ENCODE data around the gene SMYD1.

The SMYD1 gene

DNA sequence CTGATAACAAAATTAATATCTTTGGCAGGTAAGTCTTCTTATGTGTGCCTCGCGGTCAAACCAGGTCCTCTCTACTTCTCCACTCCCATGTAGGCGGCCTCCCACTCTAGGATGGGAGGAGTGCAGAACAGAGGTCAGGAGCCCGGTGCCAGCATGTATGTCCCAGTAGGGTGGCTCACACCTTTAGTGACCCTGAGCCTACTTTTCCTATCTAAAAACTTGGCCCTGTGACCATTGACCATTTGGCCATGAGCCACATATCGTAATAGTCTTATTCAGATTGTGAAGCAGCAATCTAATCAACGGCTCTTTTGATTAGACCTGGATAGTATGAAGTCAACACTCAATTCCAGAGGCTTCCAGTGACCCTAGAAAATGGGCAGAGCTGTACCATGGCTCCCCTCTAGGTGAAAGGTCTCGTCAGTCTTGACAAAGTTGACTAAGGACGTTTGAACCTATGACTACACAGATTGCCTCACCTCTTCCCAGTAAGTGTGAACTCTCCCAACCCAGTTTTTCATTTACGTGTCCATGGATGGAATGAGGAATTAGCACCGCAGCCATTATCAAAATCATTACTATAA, 77.4 kb downstream of the SMYD1 start:
- TF ChIP-seq BACH2 (CRISPR knock-in tag; IDR thresholded peaks at IDR 0.05; ENCODE audit: borderline replicate concordance) (no peak), OSR1 (CRISPR knock-in tag; IDR thresholded peaks at IDR 0.05) (no peak), ZNF70 (CRISPR knock-in tag; IDR thresholded peaks at IDR 0.05) (no peak), RARB (CRISPR knock-in tag; IDR thresholded peaks at IDR 0.05) (no peak), TCF4 (CRISPR knock-in tag; IDR thresholded peaks at IDR 0.05; ENCODE audit: borderline replicate concordance) (no peak), ZFP30 (CRISPR knock-in tag; IDR thresholded peaks at IDR 0.05) (no peak), ARNTL (CRISPR knock-in tag; IDR thresholded peaks at IDR 0.05; ENCODE audit: borderline replicate concordance, low read depth) (no peak), ZNF565 (CRISPR knock-in tag; conservative IDR thresholded peaks at IDR 0.05; ENCODE audit: low read depth) (no peak), GLIS3 (CRISPR knock-in tag; IDR thresholded peaks at IDR 0.05) (no peak), ISL1 (CRISPR knock-in tag; IDR thresholded peaks at IDR 0.05) (no peak), CREB5 (CRISPR knock-in tag; IDR thresholded peaks at IDR 0.05; ENCODE audit: low read depth) (no peak)
- TF ChIP-seq, protein P1, sequence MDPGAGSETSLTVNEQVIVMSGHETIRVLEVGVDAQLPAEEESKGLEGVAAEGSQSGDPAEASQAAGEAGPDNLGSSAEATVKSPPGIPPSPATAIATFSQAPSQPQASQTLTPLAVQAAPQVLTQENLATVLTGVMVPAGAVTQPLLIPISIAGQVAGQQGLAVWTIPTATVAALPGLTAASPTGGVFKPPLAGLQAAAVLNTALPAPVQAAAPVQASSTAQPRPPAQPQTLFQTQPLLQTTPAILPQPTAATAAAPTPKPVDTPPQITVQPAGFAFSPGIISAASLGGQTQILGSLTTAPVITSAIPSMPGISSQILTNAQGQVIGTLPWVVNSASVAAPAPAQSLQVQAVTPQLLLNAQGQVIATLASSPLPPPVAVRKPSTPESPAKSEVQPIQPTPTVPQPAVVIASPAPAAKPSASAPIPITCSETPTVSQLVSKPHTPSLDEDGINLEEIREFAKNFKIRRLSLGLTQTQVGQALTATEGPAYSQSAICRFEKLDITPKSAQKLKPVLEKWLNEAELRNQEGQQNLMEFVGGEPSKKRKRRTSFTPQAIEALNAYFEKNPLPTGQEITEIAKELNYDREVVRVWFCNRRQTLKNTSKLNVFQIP (CRISPR knock-in tag; IDR thresholded peaks at IDR 0.05; ENCODE audit: borderline replicate concordance, low read depth): no peak
- no peak for ATAC-seq

- no peak for TF ChIP-seq CREB5 (CRISPR knock-in tag; IDR thresholded peaks at IDR 0.05; ENCODE audit: low read depth)
Observed at GRCh38 chr2:88146590-88146989, 79.0 kb downstream of the SMYD1 start.

DNA sequence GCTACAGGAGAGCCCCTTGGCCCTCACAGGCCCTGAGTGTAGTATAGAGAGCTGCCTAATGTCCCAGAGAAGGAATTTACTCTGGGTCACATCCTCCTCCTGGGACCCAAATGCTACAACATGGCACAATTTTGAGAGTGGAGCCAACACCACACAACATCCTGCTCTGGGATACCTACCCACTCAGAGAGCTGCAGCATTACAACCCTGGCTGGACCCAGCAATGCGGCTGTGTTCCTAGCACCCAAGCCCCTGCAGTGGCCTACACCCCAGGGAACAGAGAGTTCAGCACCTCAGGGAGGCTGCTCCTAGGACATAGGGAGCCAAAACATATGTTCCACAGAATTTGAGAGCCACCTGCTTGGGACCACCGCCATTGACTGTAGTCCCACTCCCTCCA, 79.5 kb downstream of the SMYD1 start:
- ATAC-seq: no peak
- TF ChIP-seq ESRRG (CRISPR knock-in tag; IDR thresholded peaks at IDR 0.05): no peak
- no peak for TF ChIP-seq ZFP3 (CRISPR knock-in tag; IDR thresholded peaks at IDR 0.05)
- TF ChIP-seq, protein P2, sequence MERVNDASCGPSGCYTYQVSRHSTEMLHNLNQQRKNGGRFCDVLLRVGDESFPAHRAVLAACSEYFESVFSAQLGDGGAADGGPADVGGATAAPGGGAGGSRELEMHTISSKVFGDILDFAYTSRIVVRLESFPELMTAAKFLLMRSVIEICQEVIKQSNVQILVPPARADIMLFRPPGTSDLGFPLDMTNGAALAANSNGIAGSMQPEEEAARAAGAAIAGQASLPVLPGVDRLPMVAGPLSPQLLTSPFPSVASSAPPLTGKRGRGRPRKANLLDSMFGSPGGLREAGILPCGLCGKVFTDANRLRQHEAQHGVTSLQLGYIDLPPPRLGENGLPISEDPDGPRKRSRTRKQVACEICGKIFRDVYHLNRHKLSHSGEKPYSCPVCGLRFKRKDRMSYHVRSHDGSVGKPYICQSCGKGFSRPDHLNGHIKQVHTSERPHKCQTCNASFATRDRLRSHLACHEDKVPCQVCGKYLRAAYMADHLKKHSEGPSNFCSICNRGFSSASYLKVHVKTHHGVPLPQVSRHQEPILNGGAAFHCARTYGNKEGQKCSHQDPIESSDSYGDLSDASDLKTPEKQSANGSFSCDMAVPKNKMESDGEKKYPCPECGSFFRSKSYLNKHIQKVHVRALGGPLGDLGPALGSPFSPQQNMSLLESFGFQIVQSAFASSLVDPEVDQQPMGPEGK (CRISPR knock-in tag; IDR thresholded peaks at IDR 0.05; ENCODE audit: borderline replicate concordance): no peak
- no peak for TF ChIP-seq SNAI2 (CRISPR knock-in tag; IDR thresholded peaks at IDR 0.05)
- TF ChIP-seq TOX (CRISPR knock-in tag; IDR thresholded peaks at IDR 0.05; ENCODE audit: borderline replicate concordance): no peak
- no peak for TF ChIP-seq RARB (CRISPR knock-in tag; IDR thresholded peaks at IDR 0.05)
- TF ChIP-seq, protein P3, sequence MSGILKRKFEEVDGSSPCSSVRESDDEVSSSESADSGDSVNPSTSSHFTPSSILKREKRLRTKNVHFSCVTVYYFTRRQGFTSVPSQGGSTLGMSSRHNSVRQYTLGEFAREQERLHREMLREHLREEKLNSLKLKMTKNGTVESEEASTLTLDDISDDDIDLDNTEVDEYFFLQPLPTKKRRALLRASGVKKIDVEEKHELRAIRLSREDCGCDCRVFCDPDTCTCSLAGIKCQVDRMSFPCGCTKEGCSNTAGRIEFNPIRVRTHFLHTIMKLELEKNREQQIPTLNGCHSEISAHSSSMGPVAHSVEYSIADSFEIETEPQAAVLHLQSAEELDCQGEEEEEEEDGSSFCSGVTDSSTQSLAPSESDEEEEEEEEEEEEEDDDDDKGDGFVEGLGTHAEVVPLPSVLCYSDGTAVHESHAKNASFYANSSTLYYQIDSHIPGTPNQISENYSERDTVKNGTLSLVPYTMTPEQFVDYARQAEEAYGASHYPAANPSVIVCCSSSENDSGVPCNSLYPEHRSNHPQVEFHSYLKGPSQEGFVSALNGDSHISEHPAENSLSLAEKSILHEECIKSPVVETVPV (CRISPR knock-in tag; IDR thresholded peaks at IDR 0.05): no peak
- TF ChIP-seq GLIS3 (CRISPR knock-in tag; IDR thresholded peaks at IDR 0.05): no peak
- no peak for TF ChIP-seq TSHZ2 (CRISPR knock-in tag; IDR thresholded peaks at IDR 0.05)
- TF ChIP-seq ISL1 (CRISPR knock-in tag; IDR thresholded peaks at IDR 0.05): no peak
- TF ChIP-seq BACH2 (CRISPR knock-in tag; IDR thresholded peaks at IDR 0.05; ENCODE audit: borderline replicate concordance): no peak
- TF ChIP-seq CREB5 (CRISPR knock-in tag; IDR thresholded peaks at IDR 0.05; ENCODE audit: low read depth): no peak
- TF ChIP-seq ZNF565 (CRISPR knock-in tag; conservative IDR thresholded peaks at IDR 0.05; ENCODE audit: low read depth): no peak
- no peak for TF ChIP-seq ZFP30 (CRISPR knock-in tag; IDR thresholded peaks at IDR 0.05)
- no peak for TF ChIP-seq ZNF70 (CRISPR knock-in tag; IDR thresholded peaks at IDR 0.05)
- no peak for TF ChIP-seq ZC3H10 (CRISPR knock-in tag; IDR thresholded peaks at IDR 0.05)

More at GRCh38 chr2:88146590-88146989, 79.0 kb downstream of the SMYD1 start:
- ATAC-seq: no peak

Measured in SK-N-SH treated with all-trans-retinoic acid at 6 μM for 48 hours (cell line).